K562 (cell line): ENCODE measurements around the gene B4GALNT3. TPM values are rescaled to one million over a fixed set of nuclear protein-coding genes. Genes with fewer than 3 reads are reported as not detected.

Experiments used
- ATAC-seq: fragments of 200-7000 bp; cut with Tn5 transposase; 3 replicates; pipeline ENCODE4 v1.9.1; 2020; ENCODE audit warnings: moderate library complexity
- BruUV-seq: library from RNA; stranded (reverse); fragments of 400-500 nt; replicated peaks from 2 replicates; lab custom pipeline; 2021; lab: Mats Ljungman, UMichigan
- CTCF ChIA-PET: fragments of 300-600 bp; formaldehyde crosslinking; extraction: SDS; loops from one replicate; lab custom pipeline; 2021; ENCODE audit warnings: low intra/inter-chr PET ratio; lab: Yijun Ruan, JAX
- POLR2A ChIA-PET: fragments of 300-600, 350-650 bp; sonication (Branson Sonifier 250); formaldehyde crosslinking; extraction: SDS; loops from one replicate; lab custom pipeline; 2021; ENCODE audit warnings: antibody characterized with exemption, inconsistent platforms; lab: Yijun Ruan, JAX
- DNase-seq, 4 experiments: peaks; one replicate each; pipeline versions ENCODE4 v3.0.0 to v3.0.0-alpha.2; 2011 to 2018; ENCODE audit warnings: low spot score in 3 of 4, mixed read lengths in 3 of 4; ENCODE audit errors: extremely low read depth in 1 of 4
- FAIRE-seq: peaks from 2 replicates; lab custom pipeline; 2011; peaks lifted over from hg19 to GRCh38; lab: Jason Lieb, UNC
- H2AFZ ChIP-seq: 2 replicates; pipeline ENCODE4 v1.6.0; 2011; ENCODE audit warnings: low read depth, low read length, control low read depth, inconsistent platforms
- H3K27ac ChIP-seq: fragments of 200-600 bp; 3 replicates; pipeline ENCODE4 v1.8.0; 2011; ENCODE audit warnings: low read depth, mild to moderate bottlenecking, control low read depth, inconsistent platforms, low read length, moderate library complexity, mixed read lengths; ENCODE audit errors: extremely low read depth
- H3K27me3 ChIP-seq, 2 experiments: fragments of 300-600 bp in 1 of 2; 2 replicates in 1 of 2; 3 replicates in 1 of 2; pipeline versions ENCODE4 v1.6.0 to v1.8.0; 2011; ENCODE audit warnings: inconsistent platforms in 2 of 2, low read length in 2 of 2, mild to moderate bottlenecking in 1 of 2, mixed read lengths in 1 of 2, moderate library complexity in 1 of 2; ENCODE audit not compliant: control insufficient read depth in 2 of 2, insufficient read depth in 2 of 2
- H3K36me3 ChIP-seq: fragments of 300-600 bp; 3 replicates; pipeline ENCODE4 v1.8.0; 2011; ENCODE audit warnings: mild to moderate bottlenecking, low read length, inconsistent platforms; ENCODE audit not compliant: control insufficient read depth, insufficient read depth
- H3K4me1 ChIP-seq, 2 experiments: fragments of 200-600 bp in 1 of 2; replicated peaks in 1 of 2; 2 replicates in 1 of 2; 3 replicates in 1 of 2; pipeline versions ENCODE4 v1.5.1 to v1.8.0; 2011; ENCODE audit warnings: inconsistent platforms in 2 of 2, low read length in 2 of 2, mild to moderate bottlenecking in 1 of 2, mixed read lengths in 1 of 2, moderate library complexity in 1 of 2; ENCODE audit not compliant: control insufficient read depth in 2 of 2, insufficient read depth in 2 of 2
- H3K4me2 ChIP-seq: 2 replicates; pipeline ENCODE4 v1.6.1; 2011; ENCODE audit warnings: low read length, control low read depth, inconsistent platforms, mixed read lengths; ENCODE audit not compliant: insufficient read depth
- H3K4me3 ChIP-seq: fragments of 200-600 bp; sonication (generic), shearing (Covaris generic); 2 replicates; pipeline ENCODE4 v1.5.1; 2016; ENCODE audit warnings: control low read depth, inconsistent platforms
- H3K79me2 ChIP-seq: fragments of 200-600 bp; 3 replicates; pipeline ENCODE4 v1.8.0; 2011; ENCODE audit warnings: low read length, inconsistent platforms; ENCODE audit not compliant: control insufficient read depth, insufficient read depth
- H3K9ac ChIP-seq, 2 experiments: 2 replicates each; pipeline versions ENCODE4 v1.6.0 to v1.6.1; 2011; ENCODE audit warnings: low read depth in 2 of 2, low read length in 2 of 2, control low read depth in 1 of 2, inconsistent platforms in 1 of 2, mild to moderate bottlenecking in 1 of 2, mixed read lengths in 1 of 2; ENCODE audit not compliant: insufficient read depth in 1 of 2
- H3K9me1 ChIP-seq: one replicate; pipeline ENCODE4 v1.6.0; 2011; ENCODE audit warnings: inconsistent platforms, mild to moderate bottlenecking, low read length, moderate library complexity; ENCODE audit not compliant: control insufficient read depth, insufficient read depth
- H3K9me3 ChIP-seq: replicated peaks from 2 replicates; pipeline ENCODE4 v1.5.1; 2011; ENCODE audit warnings: low read depth, low read length, inconsistent platforms; ENCODE audit not compliant: control insufficient read depth, insufficient read depth
- H4K20me1 ChIP-seq: replicated peaks from 2 replicates; pipeline ENCODE4 v1.6.1; 2011; ENCODE audit warnings: low read length, inconsistent platforms, mixed read lengths; ENCODE audit not compliant: control insufficient read depth, insufficient read depth
- ATF7 ChIP-seq: fragments of 450-650 bp; IDR thresholded peaks from 2 replicates; pipeline ENCODE4 v1.7.1; 2014; ENCODE audit warnings: mild to moderate bottlenecking, moderate library complexity
- BDP1 ChIP-seq: IDR thresholded peaks from 3 replicates; pipeline ENCODE4 v1.6.1; 2011; ENCODE audit not compliant: insufficient read length, insufficient read depth
- HNRNPH1 ChIP-seq: fragments of 200-400 bp; formaldehyde crosslinking; optimal IDR thresholded peaks from 2 replicates; pipeline ENCODE3; 2017; ENCODE audit warnings: low read depth, mild to moderate bottlenecking, low read length, moderate library complexity
- MAFK ChIP-seq: IDR thresholded peaks from 2 replicates; pipeline ENCODE4 v1.6.1; 2011; ENCODE audit warnings: low read length, improper control_type of control experiment
- PATZ1 ChIP-seq: fragments of 250-450 bp; sonication (Bioruptor Pico); IDR thresholded peaks from 2 replicates; pipeline ENCODE4 v1.5.0; 2020; ENCODE audit warnings: mild to moderate bottlenecking, borderline replicate concordance
- RBM39 ChIP-seq: fragments of 200-400 bp; formaldehyde crosslinking; optimal IDR thresholded peaks from 2 replicates; pipeline ENCODE3; 2018; ENCODE audit warnings: low read depth, low read length
- REST ChIP-seq, 2 experiments: fragments of 450-650 bp; formaldehyde crosslinking in 1 of 2; IDR thresholded peaks; 2 replicates each; pipeline versions ENCODE4 v1.4.0 to v1.6.1; 2014 to 2020; ENCODE audit warnings: mild to moderate bottlenecking in 2 of 2, borderline replicate concordance in 1 of 2, low read depth in 1 of 2
- ZNF133 ChIP-seq: fragments of 250-450 bp; sonication (Bioruptor Pico); IDR thresholded peaks from 2 replicates; pipeline ENCODE4 v1.4.0; 2020; ENCODE audit warnings: mild to moderate bottlenecking
- WGBS: fragments of 100-300 bp; shearing (Covaris generic); methylation state at CpG from one replicate; pipeline ENCODE4 v1.1.6; 2016; ENCODE audit warnings: low coverage, mixed read lengths; ENCODE audit not compliant: insufficient coverage; ENCODE audit errors: missing lambda C conversion rate; 5-methylcytosine and 5-hydroxymethylcytosine counted together
- in situ Hi-C: fragments of 300-500 bp; cut with MboI; formaldehyde crosslinking; loops from 4 replicates; pipeline ENCODE4 v1.15.0; 2018; ENCODE audit warnings: inconsistent platforms, mixed read lengths
- intact Hi-C: fragments of 100-400 bp; cut with micrococcal nuclease; formaldehyde crosslinking; loops from 2 replicates; pipeline ENCODE4 v1.14.2; 2022
- polyA plus RNA-seq, 8 experiments: library from polyadenylated mRNA; depleted of rRNA in 4 of 8; stranded (reverse) in 5 of 8; unstranded in 3 of 8; fragments of >200 nt; fragmentation: Nextera tagmentation in 2 of 8; fragmentation: Illumina TruSeq in 1 of 8; extraction: Ambion mirVana in 2 of 8; extraction: Trizol in 1 of 8; gene quantifications; 2 replicates each; pipeline versions ENCODE4 v1.2.1 to v1.2.3, GENCODE V29; 2011 to 2014; ENCODE audit warnings: inconsistent platforms in 1 of 8, missing spikeins in 1 of 8
- total RNA-seq, 7 experiments: library from RNA; depleted of rRNA in 6 of 7; stranded (reverse); fragments of >200 nt in 6 of 7; fragmentation: Illumina TruSeq in 2 of 7; extraction: Trizol in 2 of 7; gene quantifications; 2 replicates each; pipeline versions ENCODE4 v1.2.1 to v1.2.3, GENCODE V29; 2011 to 2021; ENCODE audit warnings: low replicate concordance in 1 of 7

The B4GALNT3 gene
- total and polyA plus RNA-seq, 9 of the 15 experiments (the other 6 are each of a cell fraction or from before 2014, with no cell fraction given), result 0.04 to 0.36 (median 0.10) TPM; not detected in 6

- no peak overlapping the region for H2AFZ ChIP-seq
- no peaks in the 10 kb centered on the region for H4K20me1 ChIP-seq
- H3K9me1 ChIP-seq, result no peaks in the 10 kb centered on the region
- WGBS, result 66% methylated on average over 10 of the region's 13 CpGs
- H3K27me3 ChIP-seq, result no peaks in the 10 kb centered on the region
- H3K9ac ChIP-seq, result no peak overlapping the region
- peaks cover 7 to 9% of the 10 kb centered on the region in 2 experiments; a peak in 4 of 5 replicates for H3K4me1 ChIP-seq
- TF ChIP-seq ATF7 (no peak), RBM39 (no peak), HNRNPH1 (no peak), MAFK (no peak), PATZ1 (no peak), BDP1 (no peak), REST (IDR thresholded peaks at IDR 0.05; ENCODE audit: borderline replicate concordance) (no peak), REST (CRISPR knock-in tag; IDR thresholded peaks at IDR 0.05; ENCODE audit: low read depth) (no peak), ZNF133 (no peak)
- FAIRE-seq, result no peak
- H3K36me3 ChIP-seq, result no peaks in the 10 kb centered on the region
- BruUV-seq, result no TSS peak
- ATAC-seq, result no peak
- intact Hi-C loops (no loop called here), in situ Hi-C loops (no loop called here)
- H3K27ac ChIP-seq, result no peak overlapping the region
- no peak for DNase-seq
- no peak overlapping the region for H3K4me3 ChIP-seq
- ChIA-PET CTCF (no interaction called here), POLR2A (interaction anchor here (0.7 to 1.5 kb wide), 4 partner anchors 12 to 128 kb away, joined by 3 to 4 read pairs (median 3); no protein-coding TSS in a partner anchor)
- no peaks in the 10 kb centered on the region for H3K9me3 ChIP-seq
- no peak overlapping the region for H3K4me2 ChIP-seq
- H3K79me2 ChIP-seq, result no peaks in the 10 kb centered on the region
Observed at GRCh38 chr12:597926-598568, 138.3 kb downstream of the B4GALNT3 start.
